ENCODE results near the gene WBP1L.
"Not testable (repeated sequence)": the region's sequence is repeated elsewhere in the genome, so short reads cannot be mapped to it uniquely, and the experiment has no call there.

Gene WBP1L
- 22.2 to 74.5 (median 54.4) reads per million in 18 experiments for total RNA-seq

DNA sequence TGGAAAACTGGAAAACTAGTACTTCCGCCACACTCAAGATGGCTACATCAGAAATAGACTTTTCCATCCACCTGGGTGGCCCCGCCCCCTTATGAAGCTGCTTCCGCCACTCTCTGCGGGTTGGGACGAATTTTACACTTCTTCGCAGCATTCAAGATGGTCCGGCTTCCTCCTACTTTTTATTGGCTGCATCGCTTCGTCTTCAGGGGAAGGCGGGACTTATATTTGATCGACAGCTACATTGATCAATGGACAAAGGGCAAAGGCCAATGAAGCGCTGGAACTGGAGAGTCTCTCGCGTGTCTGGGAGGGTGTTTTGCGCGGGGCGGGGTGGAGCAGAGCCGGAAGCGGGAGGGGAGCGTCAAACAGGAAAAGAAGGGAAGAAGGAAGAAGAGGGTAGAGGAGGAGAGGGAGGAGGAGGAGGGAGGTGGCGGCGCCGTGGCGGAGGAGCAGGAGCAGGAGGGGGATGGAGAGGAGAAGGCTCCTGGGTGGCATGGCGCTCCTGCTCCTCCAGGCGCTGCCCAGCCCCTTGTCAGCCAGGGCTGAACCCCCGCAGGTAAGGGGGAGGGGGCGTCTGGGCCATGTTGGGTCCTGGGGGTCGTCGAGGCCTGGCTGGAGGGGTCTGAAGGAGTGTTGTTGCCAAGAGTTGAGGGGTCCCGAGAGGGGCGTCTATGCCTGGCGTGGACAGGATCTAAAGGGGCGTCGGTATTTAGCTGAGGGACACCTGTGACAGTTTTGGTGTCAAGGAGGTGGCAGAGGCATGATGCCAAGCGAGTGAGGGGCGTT is at the start of gene WBP1L:
Gene WBP1L, plus strand, starts transcription at position 361 of the 786 bp plus-strand sequence. Its CDS starts 106 bp downstream, at position 467.
- peak; percentile 99 to 100 for DNase-seq

DNA sequence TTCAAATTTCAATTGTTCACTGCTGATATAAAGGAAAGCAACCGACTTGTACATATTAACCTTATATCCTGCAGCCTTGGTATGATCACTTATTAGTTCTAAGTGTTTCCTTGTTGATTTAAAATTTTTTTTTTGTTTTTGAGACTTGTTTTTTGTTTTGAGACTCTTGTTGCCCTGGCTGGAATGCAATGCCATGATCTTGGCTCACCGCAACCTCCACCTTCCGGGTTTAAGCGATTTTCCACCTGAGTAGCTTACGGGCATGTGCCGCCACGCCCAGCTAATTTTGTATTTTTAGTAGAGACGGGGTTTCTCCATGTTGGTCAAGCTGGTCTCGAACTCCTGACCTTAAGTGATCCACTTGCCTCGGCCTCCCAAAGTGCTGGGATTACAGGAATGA is 48.3 kb upstream of the WBP1L start:
- DNase-seq = not testable (repeated sequence)

DNA sequence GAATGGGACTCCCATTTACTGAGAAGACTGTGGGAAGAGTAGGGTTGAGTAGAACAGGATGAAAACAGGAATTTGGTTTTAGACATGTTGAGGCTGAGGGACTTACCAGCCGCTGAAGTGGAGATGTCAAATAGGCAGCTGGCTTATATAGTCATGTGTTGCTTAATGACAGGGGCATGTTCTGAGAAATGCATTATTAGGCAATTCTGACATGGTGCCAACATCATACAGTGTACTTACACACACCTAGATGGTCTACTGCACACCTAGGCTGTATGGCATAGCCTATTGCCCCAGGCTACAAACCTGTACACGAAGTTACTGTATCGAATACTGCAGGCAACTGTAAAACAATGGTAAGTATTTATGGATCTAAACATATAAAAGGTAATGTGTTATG is 47.0 kb upstream of the WBP1L start:
- DNase-seq = peak in 1 of 2 donors; percentile 28

DNA sequence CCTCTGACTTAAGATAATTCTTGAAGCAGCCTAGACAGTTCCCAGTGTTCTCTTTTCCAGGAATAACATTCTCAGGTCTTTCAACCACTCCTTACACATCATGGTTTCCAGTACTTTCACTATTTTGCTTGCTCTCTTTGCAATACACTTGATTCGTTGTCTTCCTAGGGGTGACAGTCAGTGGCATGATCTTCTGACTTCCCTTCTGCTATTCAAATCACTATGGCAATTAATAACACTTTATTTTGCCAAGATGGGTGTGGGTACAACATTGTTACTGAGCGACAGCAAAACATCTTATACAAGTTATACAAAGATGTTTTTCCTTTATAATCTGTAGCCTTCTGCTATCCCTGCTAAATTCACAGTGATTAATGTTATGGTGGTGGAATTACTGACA is 44.9 kb upstream of the WBP1L start:
- DNase-seq = no peak

DNA sequence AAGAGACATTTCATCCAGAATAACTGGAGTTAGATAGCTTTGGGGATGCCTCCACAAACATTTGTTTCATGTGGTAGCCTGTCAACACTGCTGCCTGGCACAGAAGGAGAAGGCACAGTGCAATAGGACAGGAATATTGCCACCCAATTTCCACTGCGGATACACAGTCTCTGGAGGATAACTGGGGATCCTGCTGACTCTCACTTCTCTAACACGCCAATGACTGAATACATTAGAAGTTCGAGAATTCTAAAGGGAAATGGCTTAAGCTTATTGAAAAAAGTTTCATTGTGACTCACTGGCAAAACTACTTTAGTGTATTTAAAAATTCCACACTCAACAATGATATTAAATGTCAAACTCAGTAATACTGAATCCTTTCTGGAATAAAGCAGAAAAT is 42.5 kb upstream of the WBP1L start:
- no peak for DNase-seq

DNA sequence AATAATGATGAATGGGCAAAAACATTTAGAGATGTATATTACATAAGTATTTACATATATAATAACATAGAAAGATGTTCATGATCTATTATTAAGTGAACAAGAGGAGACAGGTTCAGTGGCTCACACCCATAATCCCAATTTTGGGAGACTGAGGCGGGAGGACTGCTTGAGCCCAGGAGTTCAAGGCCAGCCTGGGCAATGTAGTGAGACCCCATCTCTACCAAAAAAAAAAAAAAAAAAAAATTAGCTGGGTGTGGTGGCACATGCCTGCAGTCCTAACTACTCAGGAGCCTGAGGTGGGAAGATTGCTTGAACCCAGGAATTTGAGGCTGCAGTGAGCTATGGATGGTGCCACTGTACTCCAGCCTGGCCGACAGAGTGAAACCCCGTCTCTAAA is 42.0 kb upstream of the WBP1L start:
- DNase-seq = no peak

DNA sequence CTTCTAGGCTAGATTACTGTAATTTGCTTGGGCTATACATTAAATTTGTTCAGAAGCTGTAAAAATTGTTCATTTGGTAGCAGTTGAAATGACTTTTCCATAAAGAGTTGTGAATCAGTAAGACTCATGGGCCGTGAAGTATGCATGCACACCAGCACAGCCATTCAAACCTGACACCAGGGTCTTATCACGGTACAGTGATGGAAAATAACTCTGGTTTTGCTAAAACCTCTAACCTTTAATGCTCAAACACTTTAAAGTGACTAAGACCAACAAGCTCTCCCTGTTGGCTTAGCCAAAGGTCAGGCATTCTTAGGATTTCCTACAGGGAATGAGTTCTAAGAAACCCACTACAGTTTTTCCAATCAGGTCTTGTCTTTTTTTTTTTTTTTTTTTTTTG is 41.0 kb upstream of the WBP1L start:
- no peak for DNase-seq

DNA sequence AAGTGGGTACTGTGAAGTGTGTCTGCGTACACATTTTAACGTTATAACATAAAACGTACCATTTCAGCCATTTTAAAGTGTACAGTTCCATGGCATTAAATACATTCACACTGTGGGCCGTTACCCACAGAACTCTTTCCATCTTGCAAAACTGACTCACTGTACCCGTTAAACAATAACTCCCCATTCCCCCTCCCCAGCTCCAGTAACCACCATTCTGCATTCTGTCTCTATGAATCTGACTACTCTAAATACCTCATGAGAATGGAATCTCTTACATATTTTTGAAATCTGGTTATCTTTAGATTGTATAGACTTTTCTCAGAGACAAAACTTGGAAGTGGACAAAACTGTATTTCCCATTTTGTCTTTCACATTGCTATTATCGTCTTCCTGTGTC is 38.8 kb upstream of the WBP1L start:
- no peak for DNase-seq

DNA sequence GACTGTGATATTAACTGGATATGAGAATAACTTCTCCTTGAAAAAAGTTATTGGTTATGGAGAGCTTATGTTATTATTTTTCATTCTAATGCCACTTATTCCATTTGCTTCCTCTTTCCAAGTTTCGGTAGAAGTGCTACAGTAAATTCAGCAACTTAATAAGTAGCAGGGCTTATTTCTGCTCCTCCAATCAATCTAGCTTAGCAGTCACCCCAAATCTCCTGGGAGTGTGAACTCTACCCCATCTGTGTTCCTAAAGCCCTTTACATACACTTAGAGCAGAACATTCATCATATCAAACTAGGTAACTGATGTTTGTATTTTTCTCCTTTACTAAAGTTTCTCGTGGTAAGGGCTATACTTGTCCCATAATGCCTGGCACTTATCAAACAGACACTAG is 38.2 kb upstream of the WBP1L start:
- DNase-seq = no peak

DNA sequence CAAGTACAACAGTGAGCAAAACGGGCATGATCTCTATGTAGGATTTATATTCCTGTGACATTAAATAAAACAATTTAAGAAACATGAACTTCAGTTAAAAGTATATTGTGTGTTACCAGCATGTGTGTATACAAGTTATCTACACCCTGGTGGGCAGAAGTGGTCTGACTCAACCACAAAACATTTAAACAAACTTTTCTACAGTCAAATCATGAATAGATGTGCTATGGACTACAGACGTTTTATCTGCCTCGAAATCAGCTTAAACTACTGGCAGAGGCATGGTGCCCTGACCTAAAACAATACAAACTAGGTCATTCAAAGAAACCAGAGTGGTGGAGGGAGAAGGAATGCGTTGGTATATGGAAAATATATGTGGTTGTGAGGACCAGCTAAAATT is 33.1 kb upstream of the WBP1L start:
- no peak for DNase-seq

DNA sequence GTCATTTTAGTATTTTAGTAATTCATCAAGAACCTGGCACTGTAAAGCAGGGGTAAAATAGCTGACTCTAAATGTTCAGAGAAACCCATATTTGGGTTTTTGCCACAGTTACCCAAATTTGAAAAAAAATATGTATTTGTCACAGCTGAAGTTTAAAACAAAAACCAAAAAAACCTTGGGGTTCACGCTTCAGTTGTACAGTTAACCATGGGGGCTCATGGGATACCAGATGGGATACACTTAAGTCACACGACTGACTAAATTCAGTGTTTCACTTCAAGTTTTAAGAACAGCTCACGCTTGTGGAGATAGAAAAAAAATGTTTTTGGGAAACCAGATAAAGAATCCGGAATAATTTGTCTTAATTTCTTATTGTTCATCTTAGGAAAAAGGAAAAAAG is 31.7 kb upstream of the WBP1L start:
- DNase-seq = no peak

DNA sequence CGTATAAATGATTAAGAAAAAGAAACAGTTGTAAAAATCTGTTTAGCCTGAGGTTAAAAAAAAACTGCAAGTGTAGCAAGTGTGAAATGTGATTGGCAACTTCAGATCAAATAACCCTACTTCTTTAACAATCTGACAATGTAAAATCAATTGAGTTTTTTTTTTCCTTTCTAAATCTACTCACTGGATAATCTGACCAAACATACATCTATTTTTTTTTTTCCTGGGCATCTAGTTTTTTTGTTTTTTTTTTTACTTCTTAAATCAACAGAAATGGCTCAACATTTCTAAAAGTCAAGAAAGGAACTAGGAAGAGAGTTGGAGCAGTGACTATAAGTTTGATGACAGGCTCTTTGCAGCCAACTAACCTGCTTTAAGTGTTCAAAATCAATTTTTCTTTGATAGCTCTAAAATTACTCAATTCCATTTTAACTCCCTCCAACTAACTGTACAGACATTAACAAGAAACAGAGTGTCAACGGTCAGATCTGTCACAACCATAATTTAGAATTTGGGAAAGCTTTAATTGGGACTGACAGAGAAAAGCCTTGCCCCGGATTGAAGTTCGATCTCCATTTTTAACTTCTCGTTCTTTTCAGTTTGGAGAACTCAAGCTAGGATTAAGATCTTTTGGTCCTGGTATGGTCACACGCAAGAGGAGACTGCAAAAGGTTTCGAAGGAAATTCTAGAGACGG is 30.8 kb upstream of the WBP1L start:
- peak in 1 of 2 donors; percentile 12 for DNase-seq

DNA sequence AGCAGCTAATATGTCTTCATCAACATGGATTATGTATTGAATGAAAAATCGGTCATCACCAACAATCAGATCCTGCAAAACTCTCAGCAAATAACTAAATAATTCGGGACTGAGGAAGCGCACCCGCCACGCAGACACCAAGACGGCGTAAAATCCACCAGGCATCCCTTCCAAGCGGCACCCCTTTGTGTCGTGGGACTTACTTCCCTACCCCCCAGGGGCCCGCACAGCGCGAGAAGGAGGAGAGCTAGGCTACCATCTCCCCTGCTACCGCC is 30.3 kb upstream of the WBP1L start:
- peak; percentile 80 to 85 for DNase-seq

DNA sequence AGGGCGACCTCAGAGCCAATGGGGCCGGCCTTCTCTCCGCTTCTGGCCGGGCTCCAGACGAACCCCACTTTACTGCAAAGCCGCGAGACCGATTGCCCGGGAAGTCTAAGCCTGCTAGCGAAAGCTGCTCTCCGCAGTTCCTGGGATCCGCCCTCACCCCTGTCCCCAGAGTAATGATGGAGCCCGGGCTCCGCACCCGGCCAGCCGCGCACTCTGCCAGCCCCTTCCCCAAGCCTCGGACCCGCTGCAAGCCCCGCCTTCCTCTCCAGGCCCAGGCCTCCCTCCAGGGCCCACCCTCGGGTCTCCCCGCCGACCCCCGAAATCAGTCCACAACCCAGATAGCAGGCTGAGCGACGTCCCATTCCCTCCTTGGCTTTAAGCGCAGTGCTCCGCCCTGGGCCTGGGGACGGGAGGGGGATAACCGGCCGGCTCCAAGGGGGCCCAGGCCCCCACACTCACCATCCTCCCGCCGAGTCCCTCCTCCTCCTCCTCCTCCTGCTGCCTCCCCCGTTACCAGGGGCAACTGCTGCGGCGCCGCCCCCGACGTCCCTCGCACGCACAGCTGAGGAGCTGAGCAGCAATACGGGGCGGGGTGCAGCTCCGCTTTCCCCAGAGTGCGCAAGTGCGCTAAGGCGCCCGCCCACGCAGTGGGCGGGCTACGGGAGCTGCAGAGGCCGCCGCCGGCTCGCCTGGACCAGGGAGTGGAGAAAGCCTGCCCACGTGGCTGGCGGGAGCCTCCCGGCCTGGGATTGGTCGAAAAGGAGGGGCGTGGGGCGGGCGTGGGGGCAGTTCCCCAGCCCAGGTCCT is 29.7 kb upstream of the WBP1L start, which contains the start of gene ARL3:
Gene ARL3, minus strand, starts transcription at position 584 of the 807 bp plus-strand sequence. Its CDS starts 122 bp downstream, at position 462.
- DNase-seq = peak; percentile 99 to 100

DNA sequence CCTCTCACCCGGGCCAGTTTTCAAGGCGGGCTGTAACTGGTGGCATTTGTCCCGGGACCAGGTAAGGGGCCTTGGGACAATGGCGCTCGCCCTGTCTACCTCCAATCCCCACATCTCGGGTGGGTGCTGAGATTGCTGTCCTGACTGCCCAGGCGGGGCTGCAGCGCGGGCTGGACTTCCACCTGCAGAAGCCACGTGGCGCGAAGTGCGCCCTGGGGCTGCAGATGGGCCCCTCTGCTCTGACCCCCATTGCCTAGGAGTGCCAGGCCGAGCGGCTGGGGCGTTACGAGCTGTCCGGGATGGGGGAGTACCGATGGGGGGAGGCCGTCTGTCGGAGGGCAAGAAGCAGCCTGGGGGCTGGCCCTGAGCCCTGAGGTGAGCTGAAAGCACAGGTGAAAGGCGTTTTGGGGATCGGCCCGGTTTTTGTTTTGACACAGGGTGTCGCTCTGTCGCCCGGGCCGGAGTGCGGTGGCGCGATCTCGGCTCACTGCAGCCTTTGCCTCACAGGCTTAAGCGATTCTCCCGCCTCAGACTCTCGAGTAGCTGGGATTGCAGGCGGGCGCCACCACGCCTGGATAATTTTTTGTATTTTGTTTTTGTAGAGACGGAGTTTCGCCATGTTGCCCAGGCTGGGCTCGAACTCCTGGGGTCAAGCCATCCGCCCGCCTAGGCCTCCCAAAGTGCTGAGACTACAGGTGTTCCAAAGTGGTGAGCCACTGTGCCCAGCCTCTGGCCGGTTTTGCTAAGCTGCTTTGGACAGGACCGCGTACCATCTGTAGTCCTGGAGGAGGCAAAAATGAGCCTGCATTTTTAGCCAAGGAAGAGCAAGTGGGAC is 28.9 kb upstream of the WBP1L start, which contains the start of gene SFXN2:
Gene SFXN2, plus strand, starts transcription at position 16 of the 835 bp plus-strand sequence. CDS start 12,001 bp downstream, outside the sequence.
- DNase-seq = no peak

DNA sequence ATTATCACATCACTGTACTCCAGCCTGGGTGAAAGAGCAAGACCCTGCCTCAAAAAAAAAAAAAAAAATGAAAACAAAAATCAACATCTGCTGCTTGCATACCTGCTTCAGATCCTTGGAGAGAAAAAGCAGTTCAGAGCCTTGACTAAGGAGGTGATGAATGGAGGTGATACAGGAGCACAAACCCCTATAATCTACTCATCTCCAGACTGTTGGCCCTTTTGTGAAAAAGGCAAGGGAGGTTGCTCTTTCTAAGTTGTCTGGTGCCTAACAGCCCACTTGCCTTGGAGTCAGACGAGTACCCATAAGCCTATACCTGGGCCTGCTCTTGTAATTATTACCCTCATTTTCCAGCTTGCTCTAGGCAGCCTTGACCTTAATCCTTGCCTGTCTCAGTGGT is 27.9 kb upstream of the WBP1L start:
- DNase-seq = no peak

DNA sequence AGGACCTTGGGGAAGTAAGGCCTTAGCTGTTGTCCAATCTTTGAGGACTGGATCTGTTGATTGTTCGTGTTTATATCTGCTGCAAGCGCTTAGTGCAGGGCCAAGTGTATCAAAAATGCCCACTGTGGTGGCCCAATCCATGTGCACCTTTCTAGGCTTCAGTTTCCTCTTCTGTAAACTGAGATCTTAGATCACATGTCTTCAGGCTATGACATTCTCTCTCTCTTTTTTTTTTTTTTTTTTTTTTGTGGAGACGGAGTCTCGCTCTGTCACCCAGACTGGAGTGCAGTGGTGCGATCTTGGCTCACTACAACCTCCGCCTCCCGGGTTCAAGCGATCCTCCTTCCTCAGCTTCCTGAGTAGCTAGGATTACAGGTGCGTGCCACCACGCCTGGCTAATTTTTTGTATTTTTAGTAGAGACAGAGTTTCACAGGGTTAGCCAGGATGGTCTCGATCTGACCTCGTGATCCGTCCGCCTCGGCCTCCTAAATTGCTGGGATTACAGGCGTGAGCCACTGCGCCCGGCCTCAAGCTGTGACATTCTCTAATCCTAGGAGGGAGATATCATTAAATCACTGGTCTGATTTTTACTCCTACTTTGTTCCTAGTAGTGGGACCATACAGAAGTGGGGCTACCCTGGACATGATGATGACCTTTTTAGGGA is 26.7 kb upstream of the WBP1L start:
- not testable (repeated sequence) for DNase-seq

DNA sequence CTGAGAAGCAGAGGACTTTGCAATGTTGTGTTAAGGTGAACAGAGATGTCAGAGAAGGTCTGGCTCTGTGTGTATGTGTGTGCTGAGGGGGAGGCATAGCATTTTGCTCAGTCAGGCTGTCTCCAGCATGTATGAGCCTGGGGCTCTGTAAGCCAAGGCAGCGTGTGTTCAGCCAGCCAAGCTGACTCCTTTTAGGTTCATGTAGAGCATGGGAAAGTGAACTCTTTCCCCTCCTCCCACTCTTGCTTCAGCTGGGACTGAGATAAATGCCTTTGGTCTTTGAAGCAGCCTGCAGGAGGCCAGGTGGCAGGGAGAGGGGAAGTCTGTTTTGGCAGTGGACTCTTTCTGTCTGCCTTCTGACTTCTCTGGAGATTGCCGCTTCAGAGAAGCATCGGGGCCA is 25.5 kb upstream of the WBP1L start:
- DNase-seq = no peak

DNA sequence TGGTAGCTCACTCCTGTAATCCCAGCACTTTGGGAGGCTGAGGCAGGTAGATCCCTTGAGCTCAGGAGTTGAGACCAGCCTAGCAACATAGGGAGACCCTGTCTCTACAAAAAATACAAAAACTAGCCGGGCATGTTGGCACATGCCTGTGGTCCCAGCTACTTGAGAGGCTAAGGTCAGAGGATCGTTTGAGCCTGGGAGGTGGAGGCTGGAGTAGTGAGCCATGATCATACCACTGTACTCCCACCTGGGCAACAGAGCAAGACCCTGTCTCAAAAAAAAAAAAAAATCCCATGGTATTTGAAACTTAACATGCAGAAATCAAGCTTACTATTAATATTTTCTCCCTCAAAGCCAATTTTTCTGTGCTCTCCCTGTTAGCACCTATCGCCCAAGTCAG is 23.4 kb upstream of the WBP1L start:
- no peak for DNase-seq

DNA sequence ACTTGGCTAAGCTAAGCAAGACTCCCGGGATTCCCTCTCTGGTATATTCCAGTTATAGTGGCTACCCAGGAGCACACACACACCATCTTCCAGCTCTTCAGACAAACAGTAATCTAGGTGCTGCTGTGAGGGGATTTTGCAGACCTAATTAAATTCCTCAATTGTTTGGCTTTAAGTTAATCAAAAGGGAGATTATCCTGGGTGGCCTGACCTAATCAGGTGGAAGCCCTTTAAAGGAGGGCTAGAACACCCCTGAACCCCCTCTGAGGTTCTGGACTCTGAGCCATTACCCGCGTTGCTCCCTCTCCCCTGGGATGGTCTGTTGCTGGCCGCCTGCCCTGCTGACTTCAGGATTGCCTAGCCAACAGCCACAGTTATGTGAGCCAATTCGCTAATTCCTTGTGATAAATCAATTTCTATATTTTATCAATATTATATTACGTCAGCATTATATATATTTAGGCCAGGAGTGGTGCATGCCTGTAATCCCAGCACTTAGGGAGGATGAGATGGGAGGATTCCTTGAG is 22.9 kb upstream of the WBP1L start:
- DNase-seq = no peak

DNA sequence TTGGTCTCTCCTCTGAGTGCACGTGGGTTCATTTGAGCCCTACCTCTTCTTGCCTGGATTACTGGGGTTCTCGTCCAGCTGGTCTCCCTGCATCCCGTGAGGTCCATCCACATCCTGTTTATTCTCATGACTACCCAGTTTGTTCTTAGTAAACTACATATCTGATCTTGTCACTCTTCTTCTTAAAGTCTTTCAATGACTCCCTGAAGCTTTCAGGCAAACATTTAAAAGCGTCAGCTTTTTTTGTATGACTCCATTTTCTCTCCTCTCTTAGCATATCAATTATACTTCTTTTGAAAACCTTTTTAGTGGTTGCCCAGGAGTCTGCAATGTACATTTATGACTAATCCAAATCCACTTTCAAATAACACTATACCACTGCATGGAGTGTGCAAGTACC is 21.8 kb upstream of the WBP1L start:
- no peak for DNase-seq

DNA sequence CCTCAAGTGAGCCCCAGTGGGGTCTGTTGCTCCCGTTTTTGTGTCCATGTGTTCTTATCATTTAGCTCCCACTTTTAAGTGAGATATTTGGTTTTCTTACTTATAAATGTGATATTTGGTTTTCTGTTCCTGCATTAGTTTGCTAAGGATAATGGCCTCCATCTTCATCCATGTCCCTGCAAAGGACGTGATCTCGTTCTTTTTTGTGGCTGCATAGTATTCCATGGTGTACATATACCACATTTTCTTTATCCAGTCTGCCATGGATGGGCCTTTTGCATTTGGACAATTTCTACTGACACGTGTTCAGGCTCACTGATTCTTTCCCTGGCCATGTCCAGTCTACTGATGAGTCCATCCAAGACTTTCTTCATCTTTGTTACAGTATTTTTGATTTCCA is 19.8 kb upstream of the WBP1L start:
- no peak for DNase-seq
